Measurements from ENCODE around the gene IGSF22.

The IGSF22 gene

DNA sequence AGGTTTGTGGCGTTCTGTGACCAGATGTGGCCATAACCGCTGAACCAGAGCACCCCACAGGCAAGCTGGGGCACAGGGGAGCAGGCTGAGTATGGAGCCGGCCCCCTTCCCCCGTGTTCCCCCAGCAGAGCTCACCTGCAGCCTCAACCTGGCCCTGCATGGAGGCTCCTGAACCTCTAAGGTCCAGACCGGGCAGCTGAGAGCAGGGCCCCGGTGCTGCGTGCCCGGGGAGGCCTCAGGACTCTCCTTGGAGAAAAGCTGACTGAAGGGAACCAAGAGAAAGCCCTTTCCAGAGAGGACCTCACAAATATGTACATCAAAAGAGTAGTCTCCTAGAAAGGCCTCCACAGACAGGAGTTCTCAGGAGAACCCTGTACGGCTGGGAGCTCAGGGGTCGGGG lies 17.4 kb upstream of the IGSF22 start:
- DNase-seq = no peak

DNA sequence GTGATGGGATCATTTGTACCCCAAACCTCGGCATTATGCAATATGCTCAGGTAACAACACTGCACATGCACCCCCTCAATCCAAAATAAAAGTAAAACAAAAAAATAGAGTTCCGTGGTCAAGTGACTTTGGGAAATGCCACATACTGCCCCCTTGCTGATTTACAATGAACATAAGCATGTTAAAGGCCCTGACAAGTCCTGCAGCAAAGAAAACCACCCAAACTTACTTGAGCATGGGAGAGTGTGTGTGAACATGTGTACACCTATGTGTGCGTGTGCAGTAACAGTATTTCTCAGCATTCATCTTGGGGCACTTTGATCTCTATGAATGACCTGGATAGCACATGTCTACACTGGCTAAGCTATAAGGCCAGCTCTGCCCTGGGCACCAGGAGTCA lies 15.8 kb upstream of the IGSF22 start:
- no peak for DNase-seq

DNA sequence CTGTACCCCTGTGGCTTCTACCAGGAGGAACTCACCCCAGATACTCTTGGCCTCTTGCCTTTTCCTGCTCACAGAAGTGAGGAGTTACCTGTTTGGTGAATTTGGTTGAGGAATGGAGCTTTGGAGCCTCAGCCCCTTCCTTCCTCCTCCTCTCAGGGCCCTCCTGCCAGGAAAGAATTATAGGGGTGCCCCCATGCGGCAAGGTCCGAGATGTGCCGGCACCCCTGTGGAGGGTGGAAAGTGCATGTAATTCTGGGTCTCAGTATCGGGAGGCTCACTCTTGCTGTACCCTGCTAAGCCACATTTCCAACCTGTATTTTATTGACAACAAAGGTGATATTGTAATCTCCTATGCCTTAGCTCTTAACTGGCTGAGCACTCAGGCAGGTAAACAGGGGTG lies 13.7 kb upstream of the IGSF22 start:
- DNase-seq = no peak

DNA sequence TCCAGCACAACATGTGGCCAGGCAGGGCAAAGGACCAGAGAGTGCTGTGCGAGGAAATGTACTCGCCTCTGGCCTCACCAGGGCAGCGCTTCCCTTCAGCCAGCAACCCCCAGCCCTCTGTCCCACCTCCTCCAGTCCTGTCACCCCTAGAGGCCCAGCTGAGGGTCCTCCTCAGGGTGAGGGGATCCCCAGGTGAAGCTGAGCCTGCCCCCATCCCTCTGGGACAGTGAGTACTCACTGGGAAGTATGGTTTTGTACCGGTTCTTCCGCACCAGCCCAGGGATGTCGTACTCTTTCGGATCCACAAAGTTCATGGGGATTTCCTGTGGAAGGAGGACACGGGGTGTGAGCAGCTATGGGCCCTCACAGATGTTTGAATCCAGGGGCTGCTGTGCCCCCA lies 11.7 kb upstream of the IGSF22 start:
- DNase-seq = no peak

DNA sequence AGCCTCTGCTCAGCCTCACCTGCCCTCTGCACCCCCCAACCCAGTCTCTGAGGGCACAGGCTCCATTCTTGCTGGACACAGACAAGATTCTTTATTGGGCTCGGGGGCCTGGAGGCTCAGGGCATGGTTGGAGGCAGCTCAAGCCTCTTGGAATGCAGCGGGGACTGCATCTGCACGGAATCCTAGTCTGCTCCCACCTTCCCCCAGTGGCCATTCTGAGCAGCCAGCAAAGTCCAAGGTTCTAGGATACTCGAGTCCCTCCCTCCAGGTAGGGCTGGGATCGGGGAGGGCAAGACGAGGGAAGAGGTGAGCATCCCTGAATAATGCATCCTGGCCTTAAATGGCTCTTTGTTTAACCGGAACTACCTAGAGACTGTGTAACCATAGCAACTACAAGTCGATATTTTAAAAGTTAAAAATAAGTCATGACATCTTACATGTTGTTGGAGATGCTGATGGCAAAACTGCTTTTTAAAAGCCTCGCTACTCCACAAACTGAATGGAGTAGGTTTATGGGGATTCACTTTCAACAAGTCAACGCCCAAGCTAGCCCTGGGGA lies 10.7 kb upstream of the IGSF22 start:
- DNase-seq = no peak

DNA sequence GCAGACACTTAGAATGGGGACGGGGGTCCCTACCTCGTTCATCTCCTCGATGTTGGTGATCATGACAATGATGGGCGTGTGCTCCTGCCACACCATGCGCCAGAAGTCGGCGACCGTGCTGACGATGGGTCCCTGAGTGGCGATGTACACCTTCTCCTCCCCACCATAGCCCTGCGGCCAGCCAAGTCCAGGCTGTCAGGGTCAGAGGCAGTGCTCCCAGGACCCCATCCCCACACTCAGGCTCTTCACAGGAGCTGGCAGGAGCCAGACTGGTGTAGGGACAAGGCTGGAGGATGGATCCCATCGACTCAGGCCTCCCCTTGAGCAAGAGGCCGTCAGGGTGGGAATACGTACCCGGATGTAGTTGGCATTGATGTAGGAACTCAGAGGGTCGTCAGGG lies 7.2 kb upstream of the IGSF22 start:
- DNase-seq = no peak

DNA sequence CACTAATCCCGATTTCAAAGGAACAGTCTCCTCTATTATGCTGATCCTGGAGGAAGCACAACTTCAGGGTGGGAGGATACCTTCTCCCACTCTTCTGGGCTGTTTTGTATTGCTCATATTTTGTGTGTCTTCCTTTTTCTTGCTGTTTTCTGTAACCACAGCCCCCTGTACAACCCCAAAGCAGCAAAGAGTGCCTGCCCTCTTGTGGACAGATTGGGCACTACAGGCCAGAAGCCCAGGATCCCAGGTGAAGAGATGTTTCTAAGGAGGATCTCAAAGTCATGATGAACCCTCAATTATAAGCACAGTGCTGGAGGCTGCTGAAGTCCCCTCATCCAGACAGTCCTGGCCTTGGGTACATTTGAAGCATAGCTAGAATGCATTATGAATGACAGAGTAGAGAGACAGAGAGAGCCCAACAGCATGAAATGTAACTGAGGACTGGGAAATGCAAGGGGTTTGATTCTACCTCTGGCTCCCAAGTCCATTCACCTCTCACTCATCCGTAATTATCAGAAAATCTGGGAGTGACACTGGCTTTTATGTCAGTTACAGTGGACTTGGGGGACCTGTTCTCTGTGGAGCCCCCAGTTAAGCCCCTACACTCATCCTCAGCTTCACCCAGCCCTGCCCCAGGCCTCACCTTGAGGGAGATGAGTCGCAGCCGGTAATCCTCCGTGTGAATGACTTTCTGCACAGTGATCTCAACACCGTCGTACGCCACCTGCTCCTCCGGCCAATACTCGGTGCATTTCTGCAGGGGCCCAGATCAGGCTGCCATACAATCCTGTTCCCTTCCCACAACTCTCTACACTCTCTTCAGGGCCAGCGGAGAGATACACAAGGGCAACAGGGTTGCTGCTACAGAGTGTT lies 6.2 kb upstream of the IGSF22 start:
- DNase-seq = peak; percentile 73

DNA sequence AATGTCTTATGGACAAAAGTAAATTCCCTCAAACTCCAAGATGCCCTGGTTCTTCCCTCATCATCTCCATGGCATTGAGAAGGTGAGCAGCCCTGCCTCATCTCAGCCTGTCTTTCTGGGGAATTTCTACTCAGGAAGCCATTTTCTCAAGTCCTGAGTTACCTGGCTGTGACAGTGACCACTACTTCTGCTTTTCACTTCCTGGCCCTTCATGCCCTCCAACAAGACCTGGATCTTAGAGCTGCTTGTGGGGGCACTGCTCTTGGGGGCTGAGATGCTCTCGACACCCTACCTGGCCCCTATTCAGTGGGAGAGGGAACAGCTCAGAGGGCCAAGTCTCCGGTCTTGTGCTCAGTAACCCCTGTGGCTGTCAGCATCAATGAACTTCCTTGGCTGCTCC lies 5.5 kb upstream of the IGSF22 start:
- no peak for DNase-seq

DNA sequence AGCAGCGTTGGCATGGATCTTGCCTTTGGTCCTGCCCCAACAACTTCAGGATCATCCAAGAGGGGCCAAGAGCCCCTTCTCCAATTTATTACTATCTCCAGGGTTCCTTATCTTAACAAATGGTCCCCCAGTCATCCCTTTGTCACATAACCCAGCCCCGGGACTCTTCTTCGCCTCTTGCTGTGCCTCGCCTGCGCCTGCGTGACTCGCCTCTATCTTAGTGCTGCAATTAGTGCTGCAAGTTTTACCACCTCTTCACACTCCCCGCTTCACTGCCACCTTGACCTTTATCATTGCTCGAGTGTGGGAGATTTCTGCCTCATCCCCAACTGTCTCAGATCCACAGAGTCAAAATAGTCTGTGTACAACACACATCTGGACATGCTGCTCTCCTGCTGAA lies 4.0 kb upstream of the IGSF22 start:
- no peak for DNase-seq

DNA sequence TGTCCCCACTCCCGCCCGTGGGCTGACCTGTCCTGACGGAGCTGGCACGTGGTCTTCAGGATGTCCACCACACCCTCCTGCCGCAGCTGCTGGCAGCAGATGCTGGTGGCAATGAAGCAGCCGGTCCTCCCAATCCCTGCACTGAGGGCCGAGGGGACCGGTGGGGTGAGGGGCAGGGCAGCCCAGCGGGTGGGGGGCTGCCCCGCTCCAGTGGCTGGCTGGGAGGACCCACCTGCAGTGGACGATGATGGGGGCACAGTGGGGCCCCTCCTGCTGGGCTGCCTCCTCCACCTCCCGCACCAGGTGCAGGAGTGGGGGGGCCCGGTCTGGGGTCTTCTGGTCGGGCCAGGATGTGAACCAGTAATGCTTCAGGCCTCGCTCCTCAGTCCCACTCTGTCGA lies 3.4 kb upstream of the IGSF22 start:
- DNase-seq = no peak

DNA sequence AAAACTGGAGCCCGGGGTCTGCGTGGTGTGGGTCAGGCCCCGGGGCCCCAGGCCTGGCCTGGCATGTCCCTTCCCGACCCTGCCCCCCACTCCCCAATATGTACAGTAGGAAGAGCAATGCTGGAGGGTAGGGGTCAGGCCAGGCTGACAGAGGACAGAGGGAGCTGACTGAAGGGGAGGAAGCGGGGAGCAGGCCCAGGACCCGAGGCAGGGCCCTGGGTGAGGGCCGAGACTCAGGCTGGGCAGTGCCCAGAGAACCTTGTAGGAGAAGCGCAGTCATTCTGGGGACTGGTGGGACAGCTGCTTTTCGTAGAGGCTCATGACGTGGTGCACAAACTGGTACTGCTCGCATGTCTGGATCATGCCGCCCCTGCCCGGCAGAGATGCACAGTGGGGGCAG lies 2.7 kb upstream of the IGSF22 start:
- no peak for DNase-seq

DNA sequence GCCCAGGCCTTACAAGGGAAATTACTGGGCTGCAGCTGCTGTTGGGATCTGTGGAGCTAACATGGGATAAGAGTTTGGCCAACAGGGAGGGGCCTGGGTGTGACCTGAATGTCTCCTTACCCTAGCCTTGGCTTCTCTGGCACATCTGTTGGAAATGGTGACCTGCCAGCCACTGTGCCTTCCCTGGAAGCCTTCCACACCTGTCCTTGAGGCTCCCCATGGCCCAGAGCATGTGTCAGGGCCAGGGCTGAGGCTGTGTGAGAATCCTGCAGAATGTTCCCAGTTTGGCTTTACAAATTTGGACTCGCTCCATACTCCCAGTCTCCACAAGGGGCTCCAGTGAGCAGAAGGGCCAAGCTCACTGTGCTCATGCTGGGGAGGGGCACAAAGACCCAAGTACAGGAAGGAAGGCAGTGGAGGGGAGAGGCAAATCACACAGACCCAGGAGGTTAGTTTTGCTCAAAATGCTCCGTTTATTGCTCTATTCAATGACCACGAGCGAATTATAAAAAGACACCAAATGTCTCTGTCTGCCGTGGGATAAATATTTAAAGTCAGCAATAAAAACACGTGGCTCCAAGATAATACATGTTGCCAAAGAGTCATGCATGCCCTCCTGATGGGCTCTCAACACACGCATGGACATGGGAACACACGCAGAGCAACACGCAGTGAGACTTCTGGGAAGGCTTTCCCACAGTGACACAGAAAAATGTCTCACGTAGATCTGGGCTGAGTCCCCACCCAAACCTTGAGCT lies 1.7 kb upstream of the IGSF22 start:
- peak; percentile 62 for DNase-seq

DNA sequence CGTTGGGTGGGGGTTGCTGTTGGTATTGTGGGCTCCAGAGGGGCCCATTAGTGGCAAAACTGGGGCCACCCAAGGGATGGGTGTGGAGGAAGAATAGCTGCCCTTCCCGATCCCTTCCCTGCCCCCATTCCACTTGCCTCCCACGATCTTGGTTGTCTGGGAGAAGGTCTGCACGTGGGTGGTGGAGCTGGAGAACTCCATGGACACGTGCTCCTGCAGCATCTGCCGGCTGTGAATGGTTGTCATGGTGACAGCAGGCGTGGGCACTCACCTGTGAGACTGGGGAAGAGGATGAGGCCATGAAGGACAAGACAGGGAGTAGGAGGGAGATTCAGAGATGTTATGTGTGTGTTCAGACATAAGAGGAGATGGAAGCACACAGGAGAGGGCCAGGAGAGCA lies 2.0 kb downstream of the IGSF22 start:
- DNase-seq = no peak

DNA sequence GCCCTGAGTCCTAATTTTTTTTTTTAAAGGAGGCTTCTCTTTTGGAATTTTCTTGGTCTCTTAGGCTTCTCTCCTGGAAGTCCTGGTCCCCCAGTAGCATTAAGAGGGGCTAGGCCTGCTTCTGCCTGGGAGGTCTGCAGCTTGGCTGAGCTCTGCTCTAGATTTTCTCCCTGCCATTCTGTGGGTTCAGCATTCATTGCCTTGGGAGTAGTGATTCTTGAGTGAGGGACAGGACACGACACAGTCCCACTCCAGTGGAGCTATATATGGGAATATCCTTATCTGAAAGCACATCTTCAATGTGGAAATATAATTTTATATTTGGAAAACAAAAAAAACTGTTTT lies 3.7 kb downstream of the IGSF22 start:
- DNase-seq = no peak

DNA sequence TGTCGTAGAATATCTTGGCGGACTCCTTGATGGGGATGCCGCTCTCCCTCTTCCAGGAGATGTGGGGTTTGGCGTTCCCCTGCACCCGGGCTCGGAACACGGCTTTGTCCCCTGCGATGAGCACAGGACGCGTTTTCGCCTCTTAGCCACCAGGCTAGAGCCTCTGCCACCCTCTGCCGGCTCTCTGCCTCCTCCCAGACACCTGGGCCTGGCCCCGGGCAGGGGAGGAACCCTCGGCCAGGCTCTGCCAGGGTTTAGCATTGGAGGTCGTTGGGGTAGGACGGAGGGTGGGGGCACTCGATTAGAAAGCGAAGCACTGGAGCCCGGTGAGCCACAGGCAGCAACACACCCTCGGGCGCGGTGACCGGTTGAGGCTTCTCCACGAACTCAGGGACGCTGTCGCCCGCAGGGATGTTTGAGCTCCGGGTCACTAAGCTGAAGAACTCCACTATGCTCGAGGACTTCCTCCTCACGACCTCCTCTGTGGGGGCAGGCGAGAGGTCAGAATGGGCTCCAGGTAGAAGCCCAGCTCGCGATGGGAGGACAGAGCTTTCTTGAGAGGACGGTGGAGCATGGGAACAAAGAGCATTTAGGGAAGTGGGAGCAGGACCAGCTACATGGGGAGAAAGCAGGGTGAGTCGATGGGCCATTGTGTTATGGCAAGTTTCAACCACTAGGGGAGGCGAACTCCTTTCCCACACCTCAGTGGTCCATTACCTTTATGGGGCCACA lies 4.3 kb downstream of the IGSF22 start:
- DNase-seq = peak; percentile 66

DNA sequence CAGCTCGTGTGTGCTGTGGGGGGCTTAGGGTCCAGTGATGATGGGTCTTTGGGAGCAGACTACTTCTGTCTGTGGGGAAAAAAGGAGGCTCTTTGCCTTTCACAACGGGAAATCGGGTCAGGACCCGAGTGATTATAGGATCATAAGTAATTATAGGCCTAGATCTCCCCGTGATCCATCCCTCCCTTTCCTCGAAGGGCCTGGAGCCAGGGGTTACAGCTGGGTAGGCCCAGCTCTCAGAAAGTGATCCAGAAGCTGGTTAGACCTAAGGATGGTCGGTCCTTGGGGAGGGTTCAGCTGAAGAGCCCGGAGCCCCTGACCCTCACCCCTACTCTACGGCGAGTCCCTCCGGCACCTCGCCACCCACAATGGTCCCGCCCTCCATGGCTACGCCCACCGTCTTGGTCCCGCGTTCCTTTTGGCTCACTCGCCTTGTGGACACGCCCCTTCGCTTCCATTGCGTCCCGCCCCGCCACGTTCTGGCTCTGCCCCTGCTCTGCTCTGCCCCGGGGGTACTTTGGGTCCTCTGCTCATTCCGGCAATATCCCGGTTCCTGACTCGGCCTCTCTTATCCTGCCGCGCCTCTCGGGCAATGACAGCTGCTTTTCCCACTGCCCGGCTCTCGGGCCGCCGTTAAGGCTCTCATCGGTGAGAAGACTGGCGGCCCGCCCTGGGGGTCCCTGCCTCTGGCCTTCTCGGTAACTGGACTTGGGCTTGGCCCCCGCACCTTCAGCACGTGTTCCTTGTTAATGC lies 5.0 kb downstream of the IGSF22 start:
- DNase-seq = peak; percentile 88

DNA sequence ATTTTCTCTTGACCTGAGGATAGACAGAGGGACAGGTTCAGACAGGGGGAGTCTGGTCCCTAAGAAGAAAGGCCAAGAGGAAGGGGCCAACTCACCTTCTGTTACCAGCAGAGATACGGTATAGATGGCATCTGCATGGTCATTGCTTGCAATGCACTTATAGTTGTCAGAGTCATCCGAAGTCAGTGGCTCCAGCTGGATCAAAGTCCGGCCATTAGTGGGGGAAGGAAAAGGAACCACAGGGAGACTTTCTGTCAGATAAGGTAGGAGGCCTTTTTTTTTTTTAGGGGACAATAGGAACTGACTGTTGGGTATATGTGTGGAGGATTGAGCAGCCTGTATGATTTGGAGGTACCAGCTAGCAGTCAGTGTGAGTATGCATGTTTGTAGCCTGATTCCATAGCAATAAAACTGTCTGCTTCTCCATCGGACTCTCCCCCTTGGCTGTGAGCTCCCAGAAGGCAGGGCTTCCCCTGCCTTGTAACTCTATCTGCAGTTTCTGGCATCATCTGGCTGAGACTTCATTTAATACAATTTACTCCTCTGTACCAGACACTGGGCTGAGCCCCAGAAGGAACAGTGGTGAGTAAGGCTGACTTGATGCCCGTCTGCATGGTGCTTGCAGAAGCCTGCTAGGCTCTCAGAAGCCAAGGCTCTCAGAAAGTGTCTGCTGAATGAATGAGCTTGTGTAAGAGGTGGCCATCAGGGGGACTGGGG lies 5.7 kb downstream of the IGSF22 start:
- DNase-seq = no peak

DNA sequence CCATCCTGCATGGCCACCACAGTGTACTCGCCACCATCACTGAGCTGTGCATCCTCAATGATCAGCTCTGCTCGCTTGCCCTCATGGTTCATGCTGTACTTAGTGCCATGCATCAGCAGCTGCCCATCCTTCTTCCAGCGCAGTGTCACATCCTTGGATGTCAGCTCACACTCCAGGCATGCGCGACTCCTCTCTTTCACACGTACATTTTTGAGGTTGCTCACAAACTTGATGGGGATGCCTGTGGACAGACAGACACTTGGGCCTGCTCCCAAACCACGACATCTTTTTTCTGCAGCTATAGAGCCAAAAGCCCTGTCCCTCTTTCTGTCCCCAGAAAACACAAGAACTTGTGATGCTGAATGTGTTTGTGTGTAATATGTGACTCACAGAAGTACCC lies 10.5 kb downstream of the IGSF22 start:
- no peak for DNase-seq

DNA sequence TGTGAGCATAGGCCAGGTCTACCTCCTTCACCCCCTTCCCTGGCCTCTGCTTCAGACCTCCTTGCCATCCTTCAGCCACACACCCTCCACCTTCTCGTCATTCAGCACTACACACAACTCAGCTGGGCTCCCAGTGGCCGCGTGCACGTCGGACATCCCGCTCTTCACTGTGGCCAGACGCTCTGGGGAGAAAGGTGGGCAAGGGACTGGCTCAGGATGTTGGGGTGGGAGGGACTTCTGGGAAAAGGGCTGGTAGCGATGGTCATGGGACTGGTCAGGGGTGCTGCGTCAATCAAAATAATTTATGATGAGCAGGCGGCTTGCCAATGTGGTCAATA lies 11.6 kb downstream of the IGSF22 start:
- no peak for DNase-seq

DNA sequence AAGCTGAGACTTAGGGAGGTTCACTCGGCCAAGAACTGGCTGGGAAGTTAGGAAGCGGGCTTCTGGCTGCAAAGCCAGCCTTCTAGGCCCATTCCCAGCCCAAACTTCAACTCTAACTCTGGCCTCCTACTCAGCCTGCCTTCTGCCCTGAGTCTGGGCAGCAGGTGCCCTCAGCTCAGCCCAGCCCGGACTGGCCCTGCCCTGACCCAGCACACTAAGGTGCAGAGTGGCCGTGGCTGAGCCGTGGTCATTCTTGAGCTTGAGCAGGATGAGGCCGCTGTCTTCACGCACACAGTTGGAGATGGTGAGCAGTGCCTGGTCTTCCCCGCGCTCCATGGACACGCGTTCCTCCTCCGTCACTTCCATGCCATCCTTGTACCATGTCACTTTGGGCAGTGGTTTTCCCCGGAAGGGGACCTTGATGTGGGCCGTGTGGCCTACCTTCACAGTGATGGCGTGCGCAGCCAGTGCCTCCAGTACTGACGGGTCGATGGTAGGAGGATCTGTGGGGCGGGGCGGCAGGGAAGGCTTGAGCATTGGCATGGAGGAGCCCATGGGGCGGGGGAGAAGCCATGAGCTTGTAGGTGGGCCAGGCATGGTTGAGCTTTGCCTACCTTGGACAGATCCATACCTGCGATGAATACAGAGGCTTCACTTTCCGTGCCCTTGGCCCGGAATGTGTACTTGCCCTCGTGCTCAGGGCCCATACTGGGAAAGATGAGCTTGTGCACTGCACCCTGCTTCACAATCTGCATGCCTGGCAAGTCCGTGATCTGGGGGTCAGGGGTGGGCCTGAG lies 12.1 kb downstream of the IGSF22 start:
- no peak for DNase-seq

DNA sequence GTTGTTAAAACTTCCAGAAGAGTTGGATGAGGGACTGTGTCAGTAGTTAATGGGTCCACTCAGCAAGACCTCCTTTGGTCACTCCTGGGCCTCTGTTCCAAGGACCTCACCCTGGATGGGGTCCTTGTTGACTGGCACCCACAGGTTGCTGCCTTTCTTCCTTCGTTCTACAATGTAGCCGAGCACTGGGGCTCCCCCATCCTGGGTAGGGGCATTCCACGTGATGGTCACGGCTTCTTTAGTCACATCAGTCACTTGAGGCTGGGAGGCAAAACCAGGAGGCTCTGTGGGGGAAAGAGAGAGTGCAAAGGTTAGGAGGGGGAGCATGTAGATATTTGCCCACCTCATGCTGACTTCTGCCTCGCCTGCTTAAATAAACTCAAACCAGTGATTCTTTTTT lies 15.4 kb downstream of the IGSF22 start:
- no peak for DNase-seq
